Activated CD8-positive, alpha-beta memory T cell treated with anti-CD3 and anti-CD28 coated beads for 36 hours (primary cell): ENCODE data around the gene WDR5B. TPM values are rescaled to one million over a fixed set of nuclear protein-coding genes. Genes with fewer than 3 reads are reported as not detected.

Source experiments
- CTCF ChIA-PET: fragments of 350-600 bp; sonication (Branson Sonifier 250); formaldehyde crosslinking; loops from one replicate; lab custom pipeline; 2021; ENCODE audit warnings: antibody characterized with exemption; lab: Charles Lee
- POLR2A ChIA-PET: fragments of 350-600 bp; sonication (Branson Sonifier 250); formaldehyde crosslinking; loops from one replicate; lab custom pipeline; 2021; ENCODE audit warnings: antibody characterized with exemption; lab: Charles Lee
- total RNA-seq, 2 experiments: library from RNA; stranded (reverse); gene quantifications; one replicate each; pipeline ENCODE4 v1.2.3, GENCODE V29; 2021

Gene WDR5B
- total RNA-seq, 2 experiments from 2014 or later, result 3.4 to 3.5 TPM

GRCh38 chr3:122415104-122415744 lies 638 bp downstream of the WDR5B start:
- POLR2A ChIA-PET, result interaction anchor here (0.5 to 2.5 kb wide), 5 partner anchors 31 to 264 kb away, joined by 3 to 15 read pairs (median 4); partner anchors contain the start of genes FAM162A and KPNA1
- CTCF ChIA-PET, result interaction anchor here (0.5 to 1.7 kb wide), 3 partner anchors 8 to 574 kb away, joined by 3 to 7 read pairs (median 6); partner anchors contain the start of gene FAM162A

- ChIA-PET POLR2A (no interaction called here), CTCF (no interaction called here)
Measured at GRCh38 chr3:122414391-122414790, 1.5 kb downstream of the WDR5B start.

- ChIA-PET CTCF (no interaction called here), POLR2A (no interaction called here)
Measured at GRCh38 chr3:122410639-122411038, 5.2 kb downstream of the WDR5B start.

- ChIA-PET POLR2A (no interaction called here), CTCF (no interaction called here)
Measured at GRCh38 chr3:122410111-122410510, 5.8 kb downstream of the WDR5B start.

GRCh38 chr3:122409446-122409845 lies 6.4 kb downstream of the WDR5B start:
- ChIA-PET CTCF (no interaction called here), POLR2A (no interaction called here)

- POLR2A ChIA-PET, result interaction anchor here (0.7 kb wide), 1 partner anchor 24 kb away, joined by 3 read pairs; no protein-coding TSS in a partner anchor
- CTCF ChIA-PET, result interaction anchor here (0.7 kb wide), 1 partner anchor 24 kb away, joined by 3 read pairs; the partner anchor contains the start of gene FAM162A
Measured at GRCh38 chr3:122407946-122408345, 7.9 kb downstream of the WDR5B start.

- CTCF ChIA-PET, result interaction anchor here (0.8 to 1.8 kb wide), 2 partner anchors 10 to 22 kb away, joined by 3 to 6 read pairs; partner anchors contain the start of genes FAM162A and WDR5B
Measured at GRCh38 chr3:122406198-122406597, 9.7 kb downstream of the WDR5B start.

GRCh38 chr3:122405015-122405414 lies 10.8 kb downstream of the WDR5B start:
- CTCF ChIA-PET, result interaction anchor here (1.0 kb wide), 1 partner anchor 12 kb away, joined by 3 read pairs; no protein-coding TSS in a partner anchor
- POLR2A ChIA-PET, result no interaction called here

More at GRCh38 chr3:122406198-122406597, 9.7 kb downstream of the WDR5B start:
- POLR2A ChIA-PET, result no interaction called here

- ChIA-PET POLR2A (no interaction called here), CTCF (no interaction called here)
Measured at GRCh38 chr3:122403489-122403888, 12.4 kb downstream of the WDR5B start.

- ChIA-PET POLR2A (no interaction called here), CTCF (no interaction called here)
Measured at GRCh38 chr3:122398920-122399319, 16.9 kb downstream of the WDR5B start.

- ChIA-PET CTCF (no interaction called here), POLR2A (no interaction called here)
Measured at GRCh38 chr3:122397201-122397600, 18.7 kb downstream of the WDR5B start.

- ChIA-PET CTCF (no interaction called here), POLR2A (no interaction called here)
Measured at GRCh38 chr3:122396511-122396910, 19.4 kb downstream of the WDR5B start.

- ChIA-PET CTCF (no interaction called here), POLR2A (interaction anchor here (0.6 kb wide), 1 partner anchor 512 kb away, joined by 3 read pairs; no protein-coding TSS in a partner anchor)
Measured at GRCh38 chr3:122395582-122395981, 20.3 kb downstream of the WDR5B start.

GRCh38 chr3:122394173-122394572 lies 21.7 kb downstream of the WDR5B start:
- POLR2A ChIA-PET, result interaction anchor here (1.7 kb wide), 1 partner anchor 10 kb away, joined by 9 read pairs; the partner anchor contains the start of gene FAM162A
- CTCF ChIA-PET, result interaction anchor here (1.6 kb wide), 1 partner anchor 12 kb away, joined by 5 read pairs; the partner anchor contains the start of gene MIX23

- ChIA-PET CTCF (interaction anchor here (0.6 to 1.6 kb wide), 9 partner anchors 9 to 1831 kb away, joined by 3 to 7 read pairs (median 3); partner anchors contain the start of genes FAM162A, MIX23, PARP14 and WDR5B), POLR2A (interaction anchor here (1.0 to 1.7 kb wide), 2 partner anchors 9 to 23 kb away, joined by 5 to 9 read pairs; partner anchors contain the start of genes FAM162A and WDR5B)
Measured at GRCh38 chr3:122392868-122393844, 22.7 kb downstream of the WDR5B start.

- CTCF ChIA-PET, result no interaction called here
- POLR2A ChIA-PET, result no interaction called here
Measured at GRCh38 chr3:122391681-122392446, 24.0 kb downstream of the WDR5B start.

- ChIA-PET CTCF (no interaction called here), POLR2A (no interaction called here)
Measured at GRCh38 chr3:122390665-122391064, 25.2 kb downstream of the WDR5B start.

GRCh38 chr3:122389892-122390291 lies 26.0 kb downstream of the WDR5B start:
- POLR2A ChIA-PET, result no interaction called here
- CTCF ChIA-PET, result interaction anchor here (0.8 kb wide), 1 partner anchor 22 kb away, joined by 3 read pairs; no protein-coding TSS in a partner anchor
